Cerebellar nuclear complex (tissue), 1 donor: ENCODE measurements around the gene RALGPS1.
A peak's percentile ranks its signal among the peaks of the same experiment; 100 is the strongest.

Source experiments
- DNase-seq, 2 experiments: peaks; one replicate each; lab custom pipeline; 2025; lab: John Stamatoyannopoulos, UW

Gene RALGPS1

DNA sequence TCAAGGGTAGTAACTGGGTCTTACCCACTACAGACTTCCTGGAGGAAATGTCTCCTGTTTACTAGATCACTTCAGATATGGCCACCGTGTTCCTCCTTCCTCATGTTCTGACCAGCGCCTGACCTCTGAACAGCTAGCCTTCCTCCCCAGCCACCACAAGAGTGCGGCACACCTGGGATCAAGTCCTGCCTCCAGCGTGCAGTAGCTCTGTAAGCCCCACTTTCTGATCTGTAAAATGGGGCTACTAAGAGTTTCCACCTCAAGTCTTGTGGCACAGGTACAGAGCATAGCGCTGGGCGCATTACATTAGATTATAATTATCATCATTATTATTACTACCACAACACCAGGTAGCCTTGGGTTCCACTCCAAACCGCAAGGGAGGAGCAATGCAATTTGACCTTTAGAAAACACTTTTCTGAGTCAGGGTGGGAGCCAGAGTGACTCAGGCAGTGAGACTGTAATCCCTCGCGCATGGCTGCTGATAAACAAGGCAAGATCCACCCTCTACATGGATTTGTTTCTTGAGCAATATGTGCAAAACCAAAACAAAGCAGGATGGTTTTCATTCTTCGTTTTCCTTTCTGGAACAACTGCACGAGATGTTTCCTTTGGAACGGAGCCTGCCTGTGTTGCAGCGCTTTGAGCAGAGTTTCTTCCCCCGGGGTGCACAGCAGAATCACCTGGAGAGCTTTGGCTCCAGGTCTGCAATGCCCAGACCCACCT is 272.8 kb downstream of the RALGPS1 start:
- DNase-seq = no peak

- DNase-seq = no peak
These were observed 273.8 kb downstream of the RALGPS1 start for GRCh38 chr9:127188396-127188795.

DNA sequence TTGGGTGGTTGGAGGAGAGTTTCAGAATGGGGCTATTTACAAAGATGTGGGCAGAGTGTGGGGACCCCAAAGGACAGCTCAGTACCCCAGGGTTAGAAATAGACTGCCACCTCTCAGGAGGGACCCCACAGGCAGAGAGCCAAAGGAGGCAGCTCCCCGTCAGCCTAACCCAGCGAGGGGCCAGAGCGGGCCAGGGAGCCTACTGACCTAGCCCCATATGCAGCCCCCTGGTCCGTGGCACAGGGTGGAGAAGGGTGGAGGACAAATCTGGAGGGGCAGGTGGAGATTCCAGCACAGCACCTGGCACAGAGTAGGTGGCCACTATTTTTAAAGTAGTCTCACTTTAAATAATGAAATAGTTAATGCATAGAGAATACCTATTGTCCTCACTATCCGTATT is 275.0 kb downstream of the RALGPS1 start:
- DNase-seq = no peak

DNA sequence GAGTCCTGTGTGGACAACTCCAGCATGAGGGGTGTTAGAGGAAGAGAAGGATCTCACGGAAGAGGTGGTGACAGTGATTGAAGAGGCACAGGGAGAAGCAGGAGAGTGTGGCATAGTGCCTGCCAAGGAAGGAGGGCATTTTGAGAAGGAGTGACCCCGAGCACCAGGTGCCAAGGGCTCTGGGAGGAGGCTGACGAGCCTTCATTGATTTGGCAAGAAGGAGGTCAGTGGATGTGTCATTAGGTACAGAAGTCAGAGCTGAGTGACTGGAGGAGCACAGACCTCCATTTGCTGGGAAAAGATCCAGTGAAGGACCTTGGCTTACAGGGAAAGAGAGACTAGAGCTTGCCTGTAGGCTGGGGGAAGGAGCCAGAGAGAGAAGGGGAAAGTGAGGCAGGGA is 278.2 kb downstream of the RALGPS1 start:
- no peak for DNase-seq

DNA sequence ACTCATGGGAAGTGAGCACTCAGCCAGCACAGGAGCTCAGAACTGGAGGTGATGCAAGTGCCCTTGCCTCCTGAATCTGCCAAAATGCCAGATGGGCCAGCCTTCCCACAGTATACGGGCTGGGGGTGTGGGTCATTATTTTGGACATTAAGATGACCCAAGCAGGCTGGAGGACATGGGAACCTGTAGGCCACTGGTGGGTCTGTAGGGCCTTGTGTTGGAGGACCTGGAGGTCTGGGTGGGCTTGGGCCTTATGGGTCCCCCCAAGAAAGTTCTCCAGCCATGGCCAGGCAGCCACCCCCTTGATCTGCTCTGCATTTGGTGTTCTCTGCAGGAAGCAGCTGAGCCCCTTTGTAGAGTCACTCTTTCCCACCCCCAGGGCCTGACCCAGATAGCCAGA is 278.9 kb downstream of the RALGPS1 start:
- no peak for DNase-seq

GRCh38 chr9:127194881-127195713 is 280.5 kb downstream of the RALGPS1 start:
- DNase-seq = no peak

DNA sequence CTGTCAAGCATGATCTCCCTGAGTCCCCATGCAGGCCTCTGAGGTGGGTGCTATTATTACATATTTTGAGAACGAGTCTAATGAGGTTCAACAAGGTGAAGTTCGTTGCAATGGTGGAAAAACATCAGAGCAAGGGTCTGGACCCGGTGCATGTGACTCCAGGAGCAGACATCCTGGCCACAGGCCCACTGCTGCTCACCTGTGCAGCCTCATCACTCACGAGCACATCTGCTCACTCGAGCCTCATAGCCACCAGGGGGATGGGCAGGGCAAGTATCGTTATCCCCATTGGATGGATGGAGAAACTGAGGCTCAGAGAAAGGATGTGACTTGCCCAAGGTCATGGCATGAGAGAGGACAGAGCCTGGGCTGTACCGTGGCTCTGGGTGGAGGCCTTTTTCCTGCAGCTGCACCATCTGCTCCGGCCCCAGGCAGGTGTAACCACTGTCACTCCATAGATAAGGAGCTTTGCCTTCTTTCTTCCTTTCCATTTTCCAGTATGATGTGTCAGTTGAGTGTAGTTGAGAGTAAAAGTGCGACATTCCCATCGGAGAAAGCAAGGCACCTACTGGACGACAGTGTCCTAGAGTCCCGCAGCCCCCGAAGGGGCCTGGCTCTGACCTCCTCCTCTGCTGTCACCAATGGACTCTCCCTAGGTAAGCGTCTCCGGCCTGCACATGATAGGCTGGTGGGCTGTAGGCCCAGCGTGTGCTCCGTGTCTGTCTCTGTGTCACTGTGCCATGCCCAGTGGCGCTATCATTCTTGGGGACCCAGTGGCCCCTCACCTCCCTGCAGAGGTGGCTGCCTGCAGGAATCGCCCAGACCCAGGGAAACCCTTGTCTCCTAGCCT is 281.6 kb downstream of the RALGPS1 start:
- no peak for DNase-seq

DNA sequence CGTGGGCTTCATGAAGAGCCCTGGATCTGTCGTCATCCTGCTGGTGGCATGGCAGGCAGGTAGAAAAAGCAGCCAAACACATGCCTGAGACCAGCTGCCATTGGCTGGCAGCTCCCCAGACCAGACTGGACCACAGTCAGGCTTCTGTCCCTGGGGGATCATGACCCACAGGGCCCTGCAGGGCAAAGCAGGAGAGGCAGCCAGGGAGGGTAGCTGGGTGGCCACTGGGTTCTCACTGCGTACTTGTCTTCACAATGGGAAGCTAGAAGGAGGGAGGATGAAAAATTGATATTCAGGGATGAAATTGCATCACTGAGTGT is 282.2 kb downstream of the RALGPS1 start:
- DNase-seq = peak in 1 of 2 experiments; percentile 24

GRCh38 chr9:127197186-127197860 is 282.7 kb downstream of the RALGPS1 start:
- no peak for DNase-seq

GRCh38 chr9:127197861-127198430 is 283.4 kb downstream of the RALGPS1 start:
- DNase-seq = no peak

GRCh38 chr9:127198587-127198986 is 284.0 kb downstream of the RALGPS1 start:
- no peak for DNase-seq

- peak in 1 of 2 experiments; percentile 22 for DNase-seq
These were observed 284.6 kb downstream of the RALGPS1 start for GRCh38 chr9:127199001-127199791.

GRCh38 chr9:127200106-127200862 is 285.7 kb downstream of the RALGPS1 start:
- peak in 1 of 2 experiments; percentile 25 for DNase-seq

DNA sequence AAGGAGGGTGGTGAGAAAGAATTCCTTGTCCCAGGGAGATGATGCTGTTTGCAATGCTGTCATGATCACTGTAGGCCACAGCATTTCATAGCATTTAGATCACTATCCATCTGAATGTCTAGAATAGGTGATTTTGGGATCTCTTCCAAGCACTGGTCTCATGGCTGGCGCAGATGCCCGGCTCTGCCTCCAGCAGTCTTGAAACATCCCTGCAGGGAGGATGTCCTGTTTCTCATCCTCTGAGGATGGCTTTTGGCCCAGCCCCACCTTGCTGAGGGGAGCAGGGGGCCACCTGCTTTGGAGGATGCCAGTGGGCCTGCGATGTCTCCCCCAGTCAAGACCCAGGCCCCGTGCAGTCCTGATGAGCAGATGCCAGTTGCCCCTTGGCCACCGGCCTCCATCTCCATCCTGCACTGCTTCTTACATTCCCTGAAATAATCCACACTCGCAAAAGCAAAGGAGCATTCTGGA is 286.5 kb downstream of the RALGPS1 start:
- DNase-seq = no peak

- no peak for DNase-seq
These were observed 287.1 kb downstream of the RALGPS1 start for GRCh38 chr9:127201731-127202130.

DNA sequence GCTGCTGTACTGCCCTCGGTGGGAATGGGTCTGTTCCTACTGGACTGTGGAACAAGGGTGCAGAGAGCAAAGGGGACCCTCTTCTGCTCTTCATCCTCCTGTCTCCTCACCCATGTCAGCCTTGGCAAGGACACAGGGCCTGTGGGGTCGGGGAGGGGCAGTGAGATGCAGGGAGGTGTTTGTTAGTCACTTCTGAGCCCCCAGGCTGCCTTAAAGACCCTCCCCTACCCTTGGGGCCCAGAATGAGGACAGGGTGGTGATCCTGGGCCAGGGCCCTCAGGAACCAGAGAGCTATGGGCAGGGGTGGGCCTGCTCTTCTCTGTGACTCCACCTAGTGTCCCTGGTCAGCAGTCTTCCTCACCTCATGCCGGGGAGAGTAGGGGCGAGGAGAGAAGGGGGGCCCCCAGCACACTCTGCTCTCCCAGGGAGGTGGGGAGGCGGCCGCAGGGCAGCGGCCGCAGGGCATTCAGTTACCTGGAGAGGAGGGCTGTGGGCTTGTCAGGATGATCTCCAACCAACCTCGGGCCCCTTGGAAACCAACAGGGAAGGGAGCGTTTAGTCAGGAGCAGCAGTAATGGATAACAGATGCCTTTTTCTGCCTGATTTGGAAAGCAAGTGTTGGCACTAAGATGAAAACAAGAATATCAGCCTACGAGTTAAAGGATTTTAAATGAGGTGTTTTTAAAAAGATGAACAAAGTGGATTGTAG is 288.0 kb downstream of the RALGPS1 start:
- no peak for DNase-seq

DNA sequence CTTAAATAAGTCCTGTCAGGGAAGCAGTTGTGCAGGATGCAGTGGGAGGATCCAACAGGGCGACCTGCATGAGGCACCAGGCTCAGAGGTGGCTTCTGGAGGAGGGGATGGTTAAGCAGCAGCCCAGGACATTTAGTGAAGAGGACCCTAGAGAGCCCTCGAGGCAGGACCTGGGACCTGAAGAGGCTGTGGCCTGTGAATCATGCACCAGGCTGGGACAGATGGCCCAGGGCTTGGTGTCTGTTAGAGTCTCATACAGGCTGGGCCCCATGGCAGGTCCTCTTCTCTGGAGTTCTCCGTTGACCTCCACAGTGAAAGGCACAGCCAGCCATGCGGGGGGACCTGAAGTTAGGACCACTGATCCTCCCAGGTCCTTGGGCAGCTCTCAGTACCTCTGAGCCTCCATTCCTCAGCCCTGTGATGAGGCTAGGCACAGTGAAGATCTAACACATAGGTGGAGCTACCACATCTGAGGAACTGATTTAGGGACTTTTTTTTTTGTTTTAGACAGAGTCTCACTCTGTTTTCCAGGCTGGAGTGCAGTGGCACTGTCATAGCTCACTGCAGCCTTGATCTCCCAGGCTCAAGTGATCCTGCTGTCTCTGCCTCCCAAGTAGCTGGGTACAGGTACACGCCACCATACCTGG is 289.2 kb downstream of the RALGPS1 start:
- no peak for DNase-seq

- DNase-seq = peak in 1 of 2 experiments; percentile 23
These were observed 290.3 kb downstream of the RALGPS1 start for GRCh38 chr9:127204771-127205470.
